Sigmoid colon (tissue), 7 donors: ENCODE measurements around the gene DEFB121. TPM values are rescaled to one million over a fixed set of nuclear protein-coding genes. Genes with fewer than 3 reads are reported as not detected.

ENCODE experiments used
- DNase-seq: peaks from one replicate; pipeline ENCODE4 v3.0.0-alpha.2; 2019
- H3K27ac ChIP-seq, 4 donors: fragments of 200-600 bp; sonication (generic); one replicate each; pipeline ENCODE4 v1.5.1; 2016 to 2019; ENCODE audit warnings: mild to moderate bottlenecking in 1 of 4
- H3K27me3 ChIP-seq, 3 donors: fragments of 200-600 bp; sonication (generic); one replicate each; pipeline ENCODE4 v1.5.1; 2019; ENCODE audit warnings: mild to moderate bottlenecking in 1 of 3
- H3K36me3 ChIP-seq, 4 donors: fragments of 200-600 bp; sonication (generic); one replicate each; pipeline ENCODE4 v1.5.1; 2016 to 2019
- H3K4me1 ChIP-seq, 4 donors: fragments of 200-600 bp; sonication (generic); one replicate each; pipeline ENCODE4 v1.5.1; 2017 to 2019
- H3K4me3 ChIP-seq, 4 donors: fragments of 200-600 bp; sonication (generic); one replicate each; pipeline ENCODE4 v1.5.1; 2017 to 2019; ENCODE audit warnings: mild to moderate bottlenecking in 2 of 4, moderate library complexity in 1 of 4
- H3K9me3 ChIP-seq, 4 donors: fragments of 200-600 bp in 3 of 4; sonication (generic) in 3 of 4; one replicate each; pipeline versions ENCODE4 v1.5.1 to v1.6.1; 2013 to 2019
- CTCF ChIP-seq, 4 experiments: fragments of 450-650 bp in 3 of 4; fragments of 200-600 bp in 1 of 4; IDR thresholded peaks; one replicate each; pipeline ENCODE4 v1.5.1; 2016 to 2019; ENCODE audit warnings: antibody characterized with exemption in 4 of 4, mild to moderate bottlenecking in 3 of 4, moderate library complexity in 2 of 4
- EP300 ChIP-seq, 4 donors: sonication (generic); formaldehyde crosslinking; IDR thresholded peaks; one replicate each; pipeline ENCODE4 v1.6.1; 2017; ENCODE audit warnings: antibody characterized with exemption in 4 of 4
- POLR2A ChIP-seq, 2 donors: fragments of 450-650 bp; IDR thresholded peaks; one replicate each; pipeline ENCODE4 v1.6.1; 2016; ENCODE audit warnings: antibody characterized with exemption in 2 of 2, mild to moderate bottlenecking in 2 of 2, moderate library complexity in 2 of 2
- POLR2AphosphoS5 ChIP-seq, 4 donors: sonication (generic); formaldehyde crosslinking; IDR thresholded peaks; one replicate each; pipeline ENCODE4 v1.6.1; 2017; ENCODE audit warnings: antibody characterized with exemption in 4 of 4
- WGBS, 2 donors: extraction: QIAGEN DNeasy Blood & Tissue Kit; methylation state at CpG; one replicate each; pipeline ENCODE4 v1.1.7; 2013; 5-methylcytosine and 5-hydroxymethylcytosine counted together
- intact Hi-C: fragments of 100-400 bp; cut with DNase I; formaldehyde crosslinking; loops from one replicate; pipeline ENCODE4 v1.15.1; 2023
- polyA plus RNA-seq, 3 donors: library from polyadenylated mRNA; stranded (reverse); fragments of 200-250 nt; gene quantifications; one replicate each; pipeline ENCODE4 v1.2.3, GENCODE V29; 2013
- total RNA-seq, 4 donors: library from RNA; depleted of rRNA; stranded (reverse); fragments of >200 nt; gene quantifications; one replicate each; pipeline ENCODE4 v1.1.0, GENCODE V29; 2016
- donor health status: healthy with polysubstance abuse.
- donor health status: Bipolar disorder and iron deficiency.
- donor health status: healthy.

The DEFB121 gene
- total RNA-seq (not detected), polyA plus RNA-seq (not detected)

- no peak for DNase-seq
- H3K9me3 ChIP-seq: peaks cover 0 to 3% (median 0%) of the 10 kb centered on the region in 4 donors
- TF ChIP-seq EP300 (IDR thresholded peaks at IDR 0.05): no peak
- TF ChIP-seq CTCF (IDR thresholded peaks at IDR 0.05): no peak
- no peak for TF ChIP-seq POLR2A (IDR thresholded peaks at IDR 0.05)
- no peak for TF ChIP-seq POLR2AphosphoS5 (IDR thresholded peaks at IDR 0.05)
- intact Hi-C loops: no loop called here
- H3K36me3 ChIP-seq: no peaks in the 10 kb centered on the region
- 45 to 48% methylated on average over 3 of the region's 3 CpGs for WGBS, 2 donors
- H3K27me3 ChIP-seq: no peaks in the 10 kb centered on the region
- H3K27ac ChIP-seq: no peak within 1 kb of the TSS
- H3K4me3 ChIP-seq: no peak within 1 kb of the TSS
- no peaks in the 10 kb centered on the region for H3K4me1 ChIP-seq
These were observed at the start of gene DEFB121 for GRCh38 chr20:31406115-31406514. Gene DEFB121 (minus strand): TSS chr20:31406215. CDS start chr20:31406152, 63 bp downstream.

DNA sequence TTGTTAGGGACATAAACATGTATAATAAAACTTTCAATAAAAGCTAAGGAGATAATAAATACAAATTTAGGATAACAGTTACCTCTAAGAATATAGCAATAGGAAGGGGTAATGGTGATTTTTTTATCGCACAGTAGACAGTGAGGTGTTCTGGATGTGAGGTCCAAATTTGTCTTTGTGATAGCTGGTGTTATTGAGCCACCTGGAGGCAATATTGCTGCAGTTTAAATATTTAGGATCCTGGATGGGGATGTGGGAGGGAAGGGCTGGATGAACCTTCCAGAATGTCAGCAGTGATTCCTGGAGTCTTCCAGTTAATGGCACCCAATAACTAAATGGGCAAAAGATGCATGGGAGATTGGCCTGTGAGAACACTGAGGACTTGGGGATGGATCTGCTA lies 48.3 kb upstream of the DEFB121 start:
- Histone ChIP-seq H3K27ac (no peak overlapping the region), H3K4me1 (no peaks in the 10 kb centered on the region), H3K36me3 (no peaks in the 10 kb centered on the region), H3K27me3 (peaks cover 0 to 11% (median 0%) of the 10 kb centered on the region in 3 donors), H3K4me3 (no peak overlapping the region), H3K9me3 (no peaks in the 10 kb centered on the region)
- intact Hi-C loops: no loop called here
- 92 to 95% methylated on average over 1 of the region's 1 CpG for WGBS, 2 donors
- no peak for DNase-seq
- TF ChIP-seq CTCF (IDR thresholded peaks at IDR 0.05) (no peak), EP300 (IDR thresholded peaks at IDR 0.05) (no peak), POLR2AphosphoS5 (IDR thresholded peaks at IDR 0.05) (no peak), POLR2A (IDR thresholded peaks at IDR 0.05) (no peak)

DNA sequence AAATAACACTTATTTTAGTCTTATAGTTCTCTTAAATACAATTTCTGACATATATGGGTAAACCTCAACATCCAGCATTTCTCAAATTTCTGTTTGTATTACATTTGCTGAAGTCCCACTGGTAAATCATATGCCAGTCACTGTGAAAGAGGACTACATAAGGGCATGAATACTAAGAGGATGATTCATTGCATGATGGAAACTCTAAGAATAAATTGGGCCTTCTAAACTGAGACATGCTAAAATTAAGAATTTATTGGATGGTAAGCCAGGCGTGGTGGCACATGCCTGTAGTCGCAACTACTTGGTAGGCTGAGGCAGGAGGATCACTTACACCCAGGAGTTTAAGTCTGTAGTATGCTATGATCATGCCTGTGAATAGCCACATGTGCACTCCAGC lies 46.6 kb upstream of the DEFB121 start:
- no peaks in the 10 kb centered on the region for H3K27me3 ChIP-seq
- intact Hi-C loops: no loop called here
- H3K9me3 ChIP-seq: no peaks in the 10 kb centered on the region
- no peak overlapping the region for H3K4me3 ChIP-seq
- WGBS, 2 donors: 83 to 85% methylated on average over 2 of the region's 2 CpGs
- no peaks in the 10 kb centered on the region for H3K36me3 ChIP-seq
- DNase-seq: no peak
- no peaks in the 10 kb centered on the region for H3K4me1 ChIP-seq
- no peak for TF ChIP-seq CTCF (IDR thresholded peaks at IDR 0.05)
- TF ChIP-seq POLR2AphosphoS5 (IDR thresholded peaks at IDR 0.05): no peak
- no peak for TF ChIP-seq POLR2A (IDR thresholded peaks at IDR 0.05)
- TF ChIP-seq EP300 (IDR thresholded peaks at IDR 0.05): no peak
- no peak overlapping the region for H3K27ac ChIP-seq

GRCh38 chr20:31449511-31450414 lies 43.7 kb upstream of the DEFB121 start:
- 70 to 75% methylated on average over 8 of the region's 8 CpGs for WGBS, 2 donors
- Histone ChIP-seq H3K9me3 (no peaks in the 10 kb centered on the region), H3K27ac (no peak overlapping the region), H3K27me3 (no peaks in the 10 kb centered on the region), H3K4me3 (no peak overlapping the region), H3K4me1 (no peaks in the 10 kb centered on the region), H3K36me3 (no peaks in the 10 kb centered on the region)
- intact Hi-C loops: no loop called here
- TF ChIP-seq POLR2A (IDR thresholded peaks at IDR 0.05): no peak
- TF ChIP-seq CTCF (IDR thresholded peaks at IDR 0.05): no peak
- no peak for TF ChIP-seq POLR2AphosphoS5 (IDR thresholded peaks at IDR 0.05)
- no peak for TF ChIP-seq EP300 (IDR thresholded peaks at IDR 0.05)
- DNase-seq: no peak
